Stimulated activated CD8-positive, alpha-beta memory T cell treated with anti-CD3 and anti-CD28 coated beads, Interleukin-4, amount 100 ng/mL, for 4 hours (primary cell): Measurements from ENCODE around the gene TICAM2.

Source experiments
- DNase-seq, 2 donors: peaks; one replicate each; pipeline ENCODE4 v3.0.0-alpha.2; 2020; ENCODE audit warnings: low read depth in 2 of 2, low spot score in 1 of 2

Gene TICAM2

GRCh38 chr5:115541611-115542010 is 60.7 kb downstream of the TICAM2 start:
- DNase-seq, result no peak

GRCh38 chr5:115535479-115536035 is 66.7 kb downstream of the TICAM2 start:
- DNase-seq, result no peak

DNA sequence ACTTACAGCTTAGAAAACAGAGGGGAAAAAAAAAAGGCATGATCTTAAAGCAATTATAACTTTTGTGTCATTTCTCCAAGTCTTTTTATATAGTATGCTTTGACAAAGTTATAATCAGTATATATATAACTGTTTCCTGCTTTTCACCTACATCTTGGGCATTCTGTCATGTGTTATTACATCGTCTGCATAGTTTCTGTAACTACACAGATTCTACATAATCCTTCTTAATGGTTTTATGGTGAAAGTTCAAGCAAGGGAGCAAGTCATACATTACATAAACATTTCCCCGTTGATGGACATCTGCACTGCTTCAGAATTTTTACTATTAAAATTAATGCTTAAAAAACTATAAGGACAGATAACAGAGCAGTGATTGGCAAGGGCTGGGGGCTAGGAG is 69.8 kb downstream of the TICAM2 start:
- no peak for DNase-seq

DNA sequence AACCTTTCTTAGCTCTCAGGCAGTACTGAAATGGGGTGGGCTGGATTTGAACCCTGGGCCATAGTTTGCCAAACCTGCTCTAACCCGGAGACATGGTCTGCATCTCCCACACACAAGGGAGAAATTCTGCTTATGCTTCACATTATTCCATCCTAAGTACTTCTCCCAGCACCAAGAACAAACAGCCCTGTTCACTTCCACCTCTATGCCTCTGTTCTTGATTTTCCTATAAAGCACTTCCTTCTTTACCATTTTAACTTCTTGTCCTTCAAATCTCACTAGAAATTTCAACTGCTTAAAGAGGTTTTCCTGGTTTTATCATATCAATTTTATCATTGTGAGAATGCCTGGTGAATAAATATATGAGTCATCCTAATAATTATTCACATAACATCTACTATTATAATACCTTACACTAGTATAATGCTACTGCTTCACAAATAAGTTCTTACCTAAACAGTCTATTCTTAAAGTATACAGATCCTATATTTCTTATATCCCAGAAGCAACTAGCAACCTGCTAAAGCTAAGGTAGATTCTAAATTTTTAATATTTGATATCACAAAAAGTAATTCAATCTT is 70.4 kb downstream of the TICAM2 start:
- no peak for DNase-seq

- no peak for DNase-seq
These were observed 70.9 kb downstream of the TICAM2 start for GRCh38 chr5:115531380-115531779.

- no peak for DNase-seq
These were observed 71.9 kb downstream of the TICAM2 start for GRCh38 chr5:115530426-115530825.
